ENCODE data around the gene UGT3A2. TPM values are rescaled to one million over a fixed set of nuclear protein-coding genes. Genes with fewer than 3 reads are reported as not detected.

Gene UGT3A2
- total RNA-seq, 1 donor from 2014 or later: not detected

Other genes with a start within 250 kb of the UGT3A2 start
- gene IL7R, start 210.0 kb downstream of the UGT3A2 start, total RNA-seq: 47.2 and 50.8 TPM in 2 replicates
- gene CAPSL, start 128.3 kb downstream of the UGT3A2 start, total RNA-seq: not detected in 2 replicates
- gene UGT3A1, start 75.5 kb downstream of the UGT3A2 start, total RNA-seq: not detected in 2 replicates
- gene LMBRD2, start 85.0 kb upstream of the UGT3A2 start, total RNA-seq: 8.9 and 12.3 TPM in 2 replicates
- gene SKP2, start 85.2 kb upstream of the UGT3A2 start, total RNA-seq: 54.6 and 61.2 TPM in 2 replicates
- 21.7 and 25.1 TPM in 2 replicates for gene NADK2, start 175.0 kb upstream of the UGT3A2 start, total RNA-seq
- gene RANBP3L, start 235.0 kb upstream of the UGT3A2 start, total RNA-seq: not detected in 2 replicates

Data from activated T-helper 1 cell treated with anti-CD3 and anti-CD28 coated beads, Interleukin-12 subunit alpha, Interleukin-12 subunit beta, Interleukin-2, Interleukin-4 antibody, amounts not matched to agents 30 ng/mL and 10 ng/mL and 1 ng/mL, durations not matched to agents 14 hours and 24 hours and 36 hours (primary cell).